Hepatocyte (in vitro differentiated cells): ENCODE data around the gene STPG1.

ENCODE experiments used
- CTCF ChIP-seq: fragments of 200-600 bp; sonication (generic); IDR thresholded peaks from 2 replicates; pipeline ENCODE4 v1.5.1; 2016; ENCODE audit warnings: antibody characterized with exemption, mild to moderate bottlenecking; ENCODE audit not compliant: poor library complexity
- EZH2 ChIP-seq: fragments of 200-600 bp; sonication (generic); IDR thresholded peaks from 2 replicates; pipeline ENCODE4 v1.6.1; 2016; ENCODE audit warnings: antibody characterized with exemption, mild to moderate bottlenecking, borderline replicate concordance

GRCh38 chr1:24351918-24352627 is 61.5 kb downstream of the STPG1 start:
- TF ChIP-seq CTCF (no peak), EZH2 (no peak)
